K562 (cell line): ENCODE data around the gene CCT5. TPM values are rescaled to one million over a fixed set of nuclear protein-coding genes. Genes with fewer than 3 reads are reported as not detected.
A peak's percentile ranks its signal among the peaks of the same experiment; 100 is the strongest.

Source experiments
- ATAC-seq: fragments of 200-7000 bp; cut with Tn5 transposase; 3 replicates; pipeline ENCODE4 v1.9.1; 2020; ENCODE audit warnings: moderate library complexity
- BruUV-seq: library from RNA; stranded (reverse); fragments of 400-500 nt; replicated peaks from 2 replicates; lab custom pipeline; 2021; lab: Mats Ljungman, UMichigan
- CTCF ChIA-PET: fragments of 300-600 bp; formaldehyde crosslinking; extraction: SDS; loops from one replicate; lab custom pipeline; 2021; ENCODE audit warnings: low intra/inter-chr PET ratio; lab: Yijun Ruan, JAX
- POLR2A ChIA-PET: fragments of 300-600, 350-650 bp; sonication (Branson Sonifier 250); formaldehyde crosslinking; extraction: SDS; loops from one replicate; lab custom pipeline; 2021; ENCODE audit warnings: antibody characterized with exemption, inconsistent platforms; lab: Yijun Ruan, JAX
- DNase-seq, 4 experiments: peaks; one replicate each; pipeline versions ENCODE4 v3.0.0 to v3.0.0-alpha.2; 2011 to 2018; ENCODE audit warnings: low spot score in 3 of 4, mixed read lengths in 3 of 4; ENCODE audit errors: extremely low read depth in 1 of 4
- FAIRE-seq: peaks from 2 replicates; lab custom pipeline; 2011; peaks lifted over from hg19 to GRCh38; lab: Jason Lieb, UNC
- H2AFZ ChIP-seq: 2 replicates; pipeline ENCODE4 v1.6.0; 2011; ENCODE audit warnings: low read depth, low read length, control low read depth, inconsistent platforms
- H3K27ac ChIP-seq: fragments of 200-600 bp; 3 replicates; pipeline ENCODE4 v1.8.0; 2011; ENCODE audit warnings: low read depth, mild to moderate bottlenecking, control low read depth, inconsistent platforms, low read length, moderate library complexity, mixed read lengths; ENCODE audit errors: extremely low read depth
- H3K27me3 ChIP-seq, 2 experiments: fragments of 300-600 bp in 1 of 2; 2 replicates in 1 of 2; 3 replicates in 1 of 2; pipeline versions ENCODE4 v1.6.0 to v1.8.0; 2011; ENCODE audit warnings: inconsistent platforms in 2 of 2, low read length in 2 of 2, mild to moderate bottlenecking in 1 of 2, mixed read lengths in 1 of 2, moderate library complexity in 1 of 2; ENCODE audit not compliant: control insufficient read depth in 2 of 2, insufficient read depth in 2 of 2
- H3K36me3 ChIP-seq: fragments of 300-600 bp; 3 replicates; pipeline ENCODE4 v1.8.0; 2011; ENCODE audit warnings: mild to moderate bottlenecking, low read length, inconsistent platforms; ENCODE audit not compliant: control insufficient read depth, insufficient read depth
- H3K4me1 ChIP-seq, 2 experiments: fragments of 200-600 bp in 1 of 2; replicated peaks in 1 of 2; 2 replicates in 1 of 2; 3 replicates in 1 of 2; pipeline versions ENCODE4 v1.5.1 to v1.8.0; 2011; ENCODE audit warnings: inconsistent platforms in 2 of 2, low read length in 2 of 2, mild to moderate bottlenecking in 1 of 2, mixed read lengths in 1 of 2, moderate library complexity in 1 of 2; ENCODE audit not compliant: control insufficient read depth in 2 of 2, insufficient read depth in 2 of 2
- H3K4me2 ChIP-seq: 2 replicates; pipeline ENCODE4 v1.6.1; 2011; ENCODE audit warnings: low read length, control low read depth, inconsistent platforms, mixed read lengths; ENCODE audit not compliant: insufficient read depth
- H3K4me3 ChIP-seq: fragments of 200-600 bp; sonication (generic), shearing (Covaris generic); 2 replicates; pipeline ENCODE4 v1.5.1; 2016; ENCODE audit warnings: control low read depth, inconsistent platforms
- H3K79me2 ChIP-seq: fragments of 200-600 bp; 3 replicates; pipeline ENCODE4 v1.8.0; 2011; ENCODE audit warnings: low read length, inconsistent platforms; ENCODE audit not compliant: control insufficient read depth, insufficient read depth
- H3K9ac ChIP-seq, 2 experiments: 2 replicates each; pipeline versions ENCODE4 v1.6.0 to v1.6.1; 2011; ENCODE audit warnings: low read depth in 2 of 2, low read length in 2 of 2, control low read depth in 1 of 2, inconsistent platforms in 1 of 2, mild to moderate bottlenecking in 1 of 2, mixed read lengths in 1 of 2; ENCODE audit not compliant: insufficient read depth in 1 of 2
- H3K9me1 ChIP-seq: one replicate; pipeline ENCODE4 v1.6.0; 2011; ENCODE audit warnings: inconsistent platforms, mild to moderate bottlenecking, low read length, moderate library complexity; ENCODE audit not compliant: control insufficient read depth, insufficient read depth
- H3K9me3 ChIP-seq: replicated peaks from 2 replicates; pipeline ENCODE4 v1.5.1; 2011; ENCODE audit warnings: low read depth, low read length, inconsistent platforms; ENCODE audit not compliant: control insufficient read depth, insufficient read depth
- H4K20me1 ChIP-seq: replicated peaks from 2 replicates; pipeline ENCODE4 v1.6.1; 2011; ENCODE audit warnings: low read length, inconsistent platforms, mixed read lengths; ENCODE audit not compliant: control insufficient read depth, insufficient read depth
- ARID1B ChIP-seq: fragments of 450-650 bp; IDR thresholded peaks from 2 replicates; pipeline ENCODE4 v1.6.1; 2016; ENCODE audit warnings: antibody characterized with exemption, mild to moderate bottlenecking, inconsistent platforms
- CEBPG ChIP-seq, 3 experiments: fragments of 200-800 bp in 1 of 3; sonication (Bioruptor generic) in 1 of 3; sonication (generic) in 1 of 3; formaldehyde crosslinking in 1 of 3; IDR thresholded peaks in 2 of 3; conservative IDR thresholded peaks in 1 of 3; 2 replicates each; pipeline versions ENCODE4 v1.6.1 to v1.8.0; 2016 to 2022; ENCODE audit warnings: missing compliant biosample characterization in 2 of 3, missing genetic modification characterization in 2 of 3, mild to moderate bottlenecking in 1 of 3, missing genetic modification reagents in 1 of 3
- FOXJ2 ChIP-seq: fragments of 200-800 bp; sonication (Bioruptor generic); IDR thresholded peaks from 2 replicates; pipeline ENCODE4 v1.6.1; 2016; ENCODE audit warnings: missing genetic modification characterization, missing compliant biosample characterization
- RBM25 ChIP-seq: fragments of 200-400 bp; formaldehyde crosslinking; IDR thresholded peaks from 2 replicates; pipeline ENCODE4 v1.6.1; 2018; ENCODE audit warnings: low read length, low read depth, moderate library complexity; ENCODE audit not compliant: severe bottlenecking
- WGBS: fragments of 100-300 bp; shearing (Covaris generic); methylation state at CpG from one replicate; pipeline ENCODE4 v1.1.6; 2016; ENCODE audit warnings: low coverage, mixed read lengths; ENCODE audit not compliant: insufficient coverage; ENCODE audit errors: missing lambda C conversion rate; 5-methylcytosine and 5-hydroxymethylcytosine counted together
- in situ Hi-C: fragments of 300-500 bp; cut with MboI; formaldehyde crosslinking; loops from 4 replicates; pipeline ENCODE4 v1.15.0; 2018; ENCODE audit warnings: inconsistent platforms, mixed read lengths
- intact Hi-C: fragments of 100-400 bp; cut with micrococcal nuclease; formaldehyde crosslinking; loops from 2 replicates; pipeline ENCODE4 v1.14.2; 2022
- polyA plus RNA-seq, 8 experiments: library from polyadenylated mRNA; depleted of rRNA in 4 of 8; stranded (reverse) in 5 of 8; unstranded in 3 of 8; fragments of >200 nt; fragmentation: Nextera tagmentation in 2 of 8; fragmentation: Illumina TruSeq in 1 of 8; extraction: Ambion mirVana in 2 of 8; extraction: Trizol in 1 of 8; gene quantifications; 2 replicates each; pipeline versions ENCODE4 v1.2.1 to v1.2.3, GENCODE V29; 2011 to 2014; ENCODE audit warnings: inconsistent platforms in 1 of 8, missing spikeins in 1 of 8
- total RNA-seq, 7 experiments: library from RNA; depleted of rRNA in 6 of 7; stranded (reverse); fragments of >200 nt in 6 of 7; fragmentation: Illumina TruSeq in 2 of 7; extraction: Trizol in 2 of 7; gene quantifications; 2 replicates each; pipeline versions ENCODE4 v1.2.1 to v1.2.3, GENCODE V29; 2011 to 2021; ENCODE audit warnings: low replicate concordance in 1 of 7
- TF ChIP-seq, protein P1 (sequence below): sonication (generic); formaldehyde crosslinking; IDR thresholded peaks from 2 replicates; pipeline ENCODE4 v1.9.0; 2022; ENCODE audit warnings: mild to moderate bottlenecking, missing genetic modification reagents
- TF ChIP-seq, protein P2 (sequence below): fragments of 200-800 bp; sonication (Bioruptor generic); IDR thresholded peaks from 2 replicates; pipeline ENCODE4 v1.6.1; 2017; ENCODE audit warnings: missing genetic modification characterization, missing compliant biosample characterization
- TF ChIP-seq, protein P3 (sequence below): IDR thresholded peaks from 2 replicates; pipeline ENCODE4 v1.6.1; 2011; ENCODE audit warnings: borderline replicate concordance, low read depth, mild to moderate bottlenecking, moderate library complexity, low read length; ENCODE audit not compliant: insufficient read depth, poor library complexity, severe bottlenecking

CCT5 gene
- total and polyA plus RNA-seq, 9 of the 15 experiments (the other 6 are each of a cell fraction or from before 2014, with no cell fraction given) = 782 to 1,606 (median 1,153) TPM

DNA sequence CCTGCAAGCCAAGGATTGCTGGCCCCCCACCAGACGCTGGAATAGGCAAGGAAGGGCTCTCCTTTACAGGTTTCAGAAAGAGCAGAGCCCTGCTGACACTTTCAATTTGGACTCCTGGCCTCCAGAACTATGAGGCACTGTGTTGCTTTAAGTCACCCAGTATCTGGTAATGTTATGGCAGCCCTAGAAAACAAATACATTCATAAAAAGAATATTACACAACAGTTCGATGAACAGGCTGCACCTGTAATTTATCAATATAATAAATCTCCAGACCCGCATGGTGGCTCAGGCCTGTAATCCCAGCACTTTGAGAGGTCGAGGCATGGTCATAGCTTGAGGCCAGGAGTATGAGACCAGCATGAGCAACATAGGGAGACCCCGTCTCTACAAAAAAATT, 50.2 kb downstream of the CCT5 start:
- Histone ChIP-seq H4K20me1 (no peaks in the 10 kb centered on the region), H3K79me2 (peaks cover 97% of the 10 kb centered on the region), H3K27ac (no peak overlapping the region), H2AFZ (no peak overlapping the region), H3K9ac (no peak overlapping the region), H3K9me1 (no peaks in the 10 kb centered on the region), H3K27me3 (no peaks in the 10 kb centered on the region), H3K4me1 (peaks cover 42 to 50% of the 10 kb centered on the region in 2 experiments), H3K36me3 (peaks cover 72% of the 10 kb centered on the region), H3K4me2 (no peak overlapping the region), H3K9me3 (peaks cover 8% of the 10 kb centered on the region; the same call in 1 of the 2 replicates), H3K4me3 (no peak overlapping the region)
- TF ChIP-seq, protein P1, sequence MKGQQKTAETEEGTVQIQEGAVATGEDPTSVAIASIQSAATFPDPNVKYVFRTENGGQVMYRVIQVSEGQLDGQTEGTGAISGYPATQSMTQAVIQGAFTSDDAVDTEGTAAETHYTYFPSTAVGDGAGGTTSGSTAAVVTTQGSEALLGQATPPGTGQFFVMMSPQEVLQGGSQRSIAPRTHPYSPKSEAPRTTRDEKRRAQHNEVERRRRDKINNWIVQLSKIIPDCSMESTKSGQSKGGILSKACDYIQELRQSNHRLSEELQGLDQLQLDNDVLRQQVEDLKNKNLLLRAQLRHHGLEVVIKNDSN (CRISPR knock-in tag) = no peak
- TF ChIP-seq ARID1B = no peak
- peak; percentile 43 for TF ChIP-seq RBM25
- TF ChIP-seq FOXJ2 (tag) = no peak
- no peak for TF ChIP-seq CEBPG (CRISPR knock-in tag; IDR thresholded peaks at IDR 0.05)
- TF ChIP-seq CEBPG (tag; conservative IDR thresholded peaks at IDR 0.05 in 1 of 2, IDR thresholded peaks at IDR 0.05 in 1 of 2) = 0 out of 4 replicates have a peak, but pooled peaks of 1 of the 2 experiments have one; percentile 35
- TF ChIP-seq, protein P2, sequence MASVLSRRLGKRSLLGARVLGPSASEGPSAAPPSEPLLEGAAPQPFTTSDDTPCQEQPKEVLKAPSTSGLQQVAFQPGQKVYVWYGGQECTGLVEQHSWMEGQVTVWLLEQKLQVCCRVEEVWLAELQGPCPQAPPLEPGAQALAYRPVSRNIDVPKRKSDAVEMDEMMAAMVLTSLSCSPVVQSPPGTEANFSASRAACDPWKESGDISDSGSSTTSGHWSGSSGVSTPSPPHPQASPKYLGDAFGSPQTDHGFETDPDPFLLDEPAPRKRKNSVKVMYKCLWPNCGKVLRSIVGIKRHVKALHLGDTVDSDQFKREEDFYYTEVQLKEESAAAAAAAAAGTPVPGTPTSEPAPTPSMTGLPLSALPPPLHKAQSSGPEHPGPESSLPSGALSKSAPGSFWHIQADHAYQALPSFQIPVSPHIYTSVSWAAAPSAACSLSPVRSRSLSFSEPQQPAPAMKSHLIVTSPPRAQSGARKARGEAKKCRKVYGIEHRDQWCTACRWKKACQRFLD = 0 out of 2 replicates have a peak, but pooled peaks have one; percentile 7
- TF ChIP-seq, protein P3, sequence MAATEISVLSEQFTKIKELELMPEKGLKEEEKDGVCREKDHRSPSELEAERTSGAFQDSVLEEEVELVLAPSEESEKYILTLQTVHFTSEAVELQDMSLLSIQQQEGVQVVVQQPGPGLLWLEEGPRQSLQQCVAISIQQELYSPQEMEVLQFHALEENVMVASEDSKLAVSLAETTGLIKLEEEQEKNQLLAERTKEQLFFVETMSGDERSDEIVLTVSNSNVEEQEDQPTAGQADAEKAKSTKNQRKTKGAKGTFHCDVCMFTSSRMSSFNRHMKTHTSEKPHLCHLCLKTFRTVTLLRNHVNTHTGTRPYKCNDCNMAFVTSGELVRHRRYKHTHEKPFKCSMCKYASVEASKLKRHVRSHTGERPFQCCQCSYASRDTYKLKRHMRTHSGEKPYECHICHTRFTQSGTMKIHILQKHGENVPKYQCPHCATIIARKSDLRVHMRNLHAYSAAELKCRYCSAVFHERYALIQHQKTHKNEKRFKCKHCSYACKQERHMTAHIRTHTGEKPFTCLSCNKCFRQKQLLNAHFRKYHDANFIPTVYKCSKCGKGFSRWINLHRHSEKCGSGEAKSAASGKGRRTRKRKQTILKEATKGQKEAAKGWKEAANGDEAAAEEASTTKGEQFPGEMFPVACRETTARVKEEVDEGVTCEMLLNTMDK = no peak
- in situ Hi-C loops (no loop called here), intact Hi-C loops (loop anchor here (10.0 kb wide), 1 partner anchor 305 kb away; no protein-coding TSS in a partner anchor)
- CTCF ChIA-PET = no interaction called here
- DNase-seq (no peak), FAIRE-seq (no peak), ATAC-seq (no peak)
- 72% methylated on average over 5 of the region's 5 CpGs for WGBS
- POLR2A ChIA-PET = no interaction called here
- no TSS peak for BruUV-seq
